HG03108 (cell line): Measurements from ENCODE around the gene HMGN2.

Experiments used
- ATAC-seq: cut with Tn5 transposase; IDR thresholded peaks from one replicate; pipeline ENCODE4 v1.9.1; 2021; ENCODE audit warnings: moderate library complexity; ENCODE audit not compliant: unreplicated experiment

Gene HMGN2

GRCh38 chr1:26472320-26472900, at the start of gene HMGN2:
Gene HMGN2 (plus strand): TSS chr1:26472440. CDS start chr1:26472613, 173 bp downstream.
- peak; percentile 38 for ATAC-seq

- no peak for ATAC-seq
Measured at GRCh38 chr1:26429721-26430120, 42.5 kb upstream of the HMGN2 start.

- ATAC-seq = peak; percentile 90
Measured at GRCh38 chr1:26431979-26432695, 40.1 kb upstream of the HMGN2 start, which contains the start of gene DHDDS. Gene DHDDS (plus strand): TSS chr1:26432321. CDS start chr1:26432946, 625 bp downstream.

GRCh38 chr1:26432793-26433192, 39.4 kb upstream of the HMGN2 start:
- ATAC-seq = no peak

- no peak for ATAC-seq
Measured at GRCh38 chr1:26434161-26434752, 38.0 kb upstream of the HMGN2 start.

GRCh38 chr1:26438041-26438440, 34.2 kb upstream of the HMGN2 start:
- no peak for ATAC-seq

GRCh38 chr1:26440259-26440658, 32.0 kb upstream of the HMGN2 start:
- ATAC-seq = no peak

GRCh38 chr1:26449868-26450267, 22.4 kb upstream of the HMGN2 start:
- no peak for ATAC-seq

- ATAC-seq = no peak
Measured at GRCh38 chr1:26450908-26451307, 21.3 kb upstream of the HMGN2 start.

- ATAC-seq = no peak
Measured at GRCh38 chr1:26452459-26453183, 19.6 kb upstream of the HMGN2 start.

GRCh38 chr1:26459148-26459547, 13.1 kb upstream of the HMGN2 start:
- ATAC-seq = no peak

- no peak for ATAC-seq
Measured at GRCh38 chr1:26459573-26460031, 12.6 kb upstream of the HMGN2 start.

- ATAC-seq = no peak
Measured at GRCh38 chr1:26468911-26469310, 3.3 kb upstream of the HMGN2 start.

GRCh38 chr1:26469558-26469957, 2.7 kb upstream of the HMGN2 start:
- ATAC-seq = no peak

GRCh38 chr1:26470878-26471497, 1.3 kb upstream of the HMGN2 start:
- no peak for ATAC-seq

- no peak for ATAC-seq
Measured at GRCh38 chr1:26471498-26472319, 531 bp upstream of the HMGN2 start.

- peak; percentile 80 for ATAC-seq
Measured at GRCh38 chr1:26472901-26473845, 933 bp downstream of the HMGN2 start.

- ATAC-seq = no peak
Measured at GRCh38 chr1:26474818-26475217, 2.6 kb downstream of the HMGN2 start.

GRCh38 chr1:26475989-26476388, 3.7 kb downstream of the HMGN2 start:
- ATAC-seq = no peak
